ENCODE measurements around the gene CGB2. TPM values are rescaled to one million over a fixed set of nuclear protein-coding genes. Genes with fewer than 3 reads are reported as not detected.

CGB2 gene
- total and polyA plus RNA-seq, 2 of the 13 experiments (the other 11 are each of a cell fraction or from before 2014, with no cell fraction given), result not detected

- TF ChIP-seq IRF9 (CRISPR knock-in tag; IDR thresholded peaks at IDR 0.05; ENCODE audit: borderline replicate concordance) (no peak), CTCF (CRISPR knock-in tag; IDR thresholded peaks at IDR 0.05) (peak; percentile 78), GATAD1 (CRISPR knock-in tag; IDR thresholded peaks at IDR 0.05) (no peak), TOE1 (CRISPR knock-in tag; IDR thresholded peaks at IDR 0.05) (no peak), RORA (CRISPR knock-in tag; IDR thresholded peaks at IDR 0.05) (no peak), THAP7 (CRISPR knock-in tag; IDR thresholded peaks at IDR 0.05) (no peak), ZNF431 (CRISPR knock-in tag; IDR thresholded peaks at IDR 0.05; ENCODE audit: borderline replicate concordance, low read depth) (no peak), ZNF503 (CRISPR knock-in tag; IDR thresholded peaks at IDR 0.05) (no peak), ZNF75D (CRISPR knock-in tag; IDR thresholded peaks at IDR 0.05; ENCODE audit: borderline replicate concordance) (no peak), ZNF460 (CRISPR knock-in tag; IDR thresholded peaks at IDR 0.05; ENCODE audit: borderline replicate concordance) (no peak), RNF219 (CRISPR knock-in tag; IDR thresholded peaks at IDR 0.05) (no peak), ZNF614 (CRISPR knock-in tag; IDR thresholded peaks at IDR 0.05; ENCODE audit: borderline replicate concordance) (no peak), ZSCAN29 (CRISPR knock-in tag; conservative IDR thresholded peaks at IDR 0.05) (no peak), ETV5 (CRISPR knock-in tag; IDR thresholded peaks at IDR 0.05; ENCODE audit: borderline replicate concordance) (no peak), IRF2 (CRISPR knock-in tag; IDR thresholded peaks at IDR 0.05) (no peak), ZNF841 (CRISPR knock-in tag; IDR thresholded peaks at IDR 0.05; ENCODE audit: borderline replicate concordance) (no peak), ELK4 (CRISPR knock-in tag; IDR thresholded peaks at IDR 0.05; ENCODE audit: borderline replicate concordance) (no peak), ZNF576 (CRISPR knock-in tag; IDR thresholded peaks at IDR 0.05) (no peak), ZNF432 (CRISPR knock-in tag; IDR thresholded peaks at IDR 0.05; ENCODE audit: borderline replicate concordance) (no peak), ZFX (CRISPR knock-in tag; IDR thresholded peaks at IDR 0.05; ENCODE audit: low read depth) (no peak; the same call in 1 of the 2 replicates)
These were observed 33.7 kb upstream of the CGB2 start (continued) for GRCh38 chr19:48997972-48998371.
